Right lobe of liver (tissue), 6 donors: ENCODE measurements around the gene NR1I3. TPM values are rescaled to one million over a fixed set of nuclear protein-coding genes. Genes with fewer than 3 reads are reported as not detected.
"Not testable (repeated sequence)": the region's sequence is repeated elsewhere in the genome, so short reads cannot be mapped to it uniquely, and the experiment has no call there.

Experiments
- ATAC-seq, 4 donors: fragments of 200-7000 bp; cut with Tn5 transposase; one replicate each; pipeline ENCODE4 v1.9.1; 2020; ENCODE audit warnings: mild to moderate bottlenecking in 4 of 4, moderate library complexity in 4 of 4
- DNase-seq, 3 donors: peaks; one replicate each; pipeline ENCODE4 v3.0.0-alpha.2; 2020
- H3K27ac ChIP-seq, 3 donors: fragments of 200-600 bp; one replicate each; pipeline ENCODE4 v1.8.0; 2022
- H3K27me3 ChIP-seq, 2 donors: fragments of 200-600 bp; one replicate each; pipeline ENCODE4 v1.8.0; 2022
- H3K36me3 ChIP-seq, 4 donors: fragments of 200-600 bp; sonication (generic) in 1 of 4; one replicate each; pipeline versions ENCODE4 v1.5.1 to v1.8.0; 2017 to 2022; ENCODE audit warnings: control low read depth in 1 of 4
- H3K4me1 ChIP-seq, 4 donors: fragments of 200-600 bp; sonication (generic) in 1 of 4; one replicate each; pipeline versions ENCODE4 v1.5.1 to v1.8.0; 2017 to 2022; ENCODE audit warnings: control low read depth in 1 of 4
- H3K4me3 ChIP-seq, 3 donors: fragments of 200-600 bp; one replicate each; pipeline ENCODE4 v1.8.0; 2022
- H3K9me3 ChIP-seq, 4 donors: fragments of 200-600 bp; sonication (generic) in 1 of 4; one replicate each; pipeline versions ENCODE4 v1.5.1 to v1.8.0; 2017 to 2022; ENCODE audit warnings: control low read depth in 1 of 4
- POLR2A ChIP-seq: fragments of 450-650 bp; IDR thresholded peaks from one replicate; pipeline ENCODE4 v1.6.1; 2017; ENCODE audit warnings: antibody characterized with exemption, mild to moderate bottlenecking
- WGBS: methylation state at CpG from one replicate; pipeline ENCODE4 v1.1.6; 2018; ENCODE audit warnings: low coverage, low lambda C conversion rate; ENCODE audit not compliant: insufficient coverage; ENCODE audit errors: missing lambda C conversion rate; 5-methylcytosine and 5-hydroxymethylcytosine counted together
- intact Hi-C, 2 donors: fragments of 100-400 bp; cut with DNase I; formaldehyde crosslinking; loops; one replicate each; pipeline versions ENCODE4 v1.11.2 to v1.14.1; 2022
- total RNA-seq, 6 experiments: library from RNA; depleted of rRNA in 2 of 6; stranded (reverse); fragments of >200 nt in 2 of 6; fragmentation: NEBNext Ultra II Directional in 3 of 6; extraction: Animal tissue kit (Norgen Biotek cat#: 25700) in 3 of 6; gene quantifications; one replicate each; pipeline versions ENCODE4 v1.1.0 to v1.2.4, GENCODE V29; 2016 to 2023
- TF ChIP-seq, protein P1 (sequence below), 4 donors: fragments of 200-600 bp in 3 of 4; fragments of 450-650 bp in 1 of 4; IDR thresholded peaks; one replicate each; pipeline versions ENCODE4 v1.5.1 to v1.8.0; 2016 to 2022; ENCODE audit warnings: antibody characterized with exemption in 4 of 4, mild to moderate bottlenecking in 2 of 4
- donor health status: DM: no; HTN: yes; CAD: no.
- donor health status: DM: no; HTN: no; CAD: no.
- donor health status: DM: no; HTN: no; CAD: no.
- donor health status: DM: no; HTN: yes; CAD: no.
- donor health status: DM: no; HTN: yes; CAD: no.

Gene NR1I3
- total RNA-seq, 6 experiments from 2014 or later, result 24.1 to 169 (median 85.7) TPM

DNA sequence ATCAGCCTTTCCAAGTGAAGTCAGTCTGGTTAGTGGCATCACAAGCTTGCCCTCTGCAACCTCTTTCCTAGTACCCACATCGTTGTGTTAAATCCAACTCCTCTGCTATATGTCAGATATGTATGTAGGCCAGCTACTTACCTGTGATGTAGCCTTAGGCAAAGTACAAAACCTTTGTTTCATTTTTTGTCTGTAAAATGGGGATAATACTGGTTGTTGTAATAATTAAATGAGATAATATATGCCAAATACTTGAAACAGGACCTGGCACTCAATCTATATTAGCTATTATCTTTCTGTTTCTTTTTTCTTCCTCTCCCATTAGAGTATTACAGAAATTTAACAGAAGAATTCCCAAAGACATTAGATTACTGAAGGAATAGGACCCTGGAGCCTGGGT, 21.8 kb upstream of the NR1I3 start:
- Histone ChIP-seq H3K4me1 (peaks cover 0 to 36% (median 0%) of the 10 kb centered on the region in 4 donors), H3K9me3 (no peaks in the 10 kb centered on the region), H3K27me3 (no peaks in the 10 kb centered on the region), H3K27ac (no peak overlapping the region), H3K4me3 (no peak overlapping the region), H3K36me3 (no peaks in the 10 kb centered on the region)
- TF ChIP-seq, protein P1, sequence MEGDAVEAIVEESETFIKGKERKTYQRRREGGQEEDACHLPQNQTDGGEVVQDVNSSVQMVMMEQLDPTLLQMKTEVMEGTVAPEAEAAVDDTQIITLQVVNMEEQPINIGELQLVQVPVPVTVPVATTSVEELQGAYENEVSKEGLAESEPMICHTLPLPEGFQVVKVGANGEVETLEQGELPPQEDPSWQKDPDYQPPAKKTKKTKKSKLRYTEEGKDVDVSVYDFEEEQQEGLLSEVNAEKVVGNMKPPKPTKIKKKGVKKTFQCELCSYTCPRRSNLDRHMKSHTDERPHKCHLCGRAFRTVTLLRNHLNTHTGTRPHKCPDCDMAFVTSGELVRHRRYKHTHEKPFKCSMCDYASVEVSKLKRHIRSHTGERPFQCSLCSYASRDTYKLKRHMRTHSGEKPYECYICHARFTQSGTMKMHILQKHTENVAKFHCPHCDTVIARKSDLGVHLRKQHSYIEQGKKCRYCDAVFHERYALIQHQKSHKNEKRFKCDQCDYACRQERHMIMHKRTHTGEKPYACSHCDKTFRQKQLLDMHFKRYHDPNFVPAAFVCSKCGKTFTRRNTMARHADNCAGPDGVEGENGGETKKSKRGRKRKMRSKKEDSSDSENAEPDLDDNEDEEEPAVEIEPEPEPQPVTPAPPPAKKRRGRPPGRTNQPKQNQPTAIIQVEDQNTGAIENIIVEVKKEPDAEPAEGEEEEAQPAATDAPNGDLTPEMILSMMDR (IDR thresholded peaks at IDR 0.05), result no peak
- TF ChIP-seq POLR2A, result no peak
- DNase-seq (no peak), ATAC-seq (no peak)
- intact Hi-C loops, result no loop called here
- WGBS, result 38% methylated on average over 1 of the region's 1 CpG

- Histone ChIP-seq H3K27me3 (no peaks in the 10 kb centered on the region), H3K4me3 (peak overlapping the region; percentile 56 to 75 (median 64)), H3K9me3 (no peaks in the 10 kb centered on the region), H3K27ac (no peak overlapping the region), H3K36me3 (no peaks in the 10 kb centered on the region), H3K4me1 (peaks cover 0 to 38% (median 0%) of the 10 kb centered on the region in 4 donors)
- intact Hi-C loops, result no loop called here
- DNase-seq, result no peak
- WGBS, result 83% methylated on average over 2 of the region's 6 CpGs
- TF ChIP-seq, protein P1 (IDR thresholded peaks at IDR 0.05), result no peak
- no peak for TF ChIP-seq POLR2A
- ATAC-seq, result no peak
Observed at GRCh38 chr1:161259345-161259702, 21.3 kb upstream of the NR1I3 start.

DNA sequence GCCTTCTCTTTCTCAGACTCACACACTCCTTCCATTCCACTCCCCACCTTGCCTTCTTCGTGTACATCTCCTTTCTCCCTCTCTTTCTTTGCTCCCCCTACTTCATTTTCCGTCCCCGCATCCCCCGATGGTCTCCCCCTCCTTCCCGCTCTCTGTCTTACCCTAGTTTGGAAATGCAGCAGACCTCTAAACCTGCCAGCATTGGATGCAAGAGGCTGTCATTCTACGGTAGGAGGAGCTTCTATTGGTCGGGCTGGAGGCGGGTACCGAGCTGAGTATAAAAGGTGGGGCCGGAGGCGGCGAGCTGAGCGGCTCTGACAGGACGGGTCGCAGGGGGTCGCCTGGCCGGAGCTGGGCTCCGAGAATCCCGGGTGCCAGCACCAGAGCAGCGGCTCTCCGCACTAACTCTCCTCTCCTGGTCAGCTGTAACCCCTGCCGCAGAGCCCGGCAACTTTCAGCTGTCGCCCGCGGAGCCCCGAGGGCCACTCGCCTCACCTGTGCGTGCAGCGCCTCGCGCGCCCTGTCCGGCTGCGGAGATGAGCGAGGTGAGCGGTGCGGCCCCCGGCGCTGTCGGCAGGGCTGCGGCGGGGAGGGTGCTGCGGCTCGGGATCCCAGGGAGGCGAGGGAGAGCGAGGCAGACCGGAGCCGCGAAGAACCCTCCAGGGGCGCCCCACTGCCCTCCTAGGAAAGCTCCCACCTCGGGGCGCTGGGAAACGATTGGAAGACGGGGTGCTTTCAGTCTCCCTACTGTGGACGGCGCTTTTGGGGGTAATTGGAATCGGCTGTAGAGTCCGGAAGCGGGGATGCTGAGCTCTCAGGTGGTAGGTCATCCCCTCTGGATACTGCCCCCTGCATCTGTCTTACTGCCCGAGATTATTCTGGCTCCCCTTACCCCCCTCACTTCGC, 20.7 kb upstream of the NR1I3 start, which contains the start of gene PCP4L1:
Gene PCP4L1 (plus strand): TSS at position 307 of the 906 bp plus-strand sequence. CDS start 230 bp downstream, at position 537.
- peak within 1 kb of the TSS; percentile 56 to 75 (median 64) for H3K4me3 ChIP-seq
- DNase-seq (peak; percentile 78 to 88 (median 84)), ATAC-seq (peak; percentile 95 to 98 (median 98))
- H3K4me1 ChIP-seq, result peaks cover 0 to 38% (median 0%) of the 10 kb centered on the region in 4 donors
- no peaks in the 10 kb centered on the region for H3K27me3 ChIP-seq
- 2% methylated on average over 26 of the region's 62 CpGs for WGBS
- no peaks in the 10 kb centered on the region for H3K36me3 ChIP-seq
- H3K27ac ChIP-seq, result peak within 1 kb of the TSS in 1 of 3 donors; percentile 44
- peak; percentile 68 for TF ChIP-seq POLR2A
- TF ChIP-seq, protein P1 (IDR thresholded peaks at IDR 0.05), result no peak
- H3K9me3 ChIP-seq, result no peaks in the 10 kb centered on the region
- intact Hi-C loops, result no loop called here

DNA sequence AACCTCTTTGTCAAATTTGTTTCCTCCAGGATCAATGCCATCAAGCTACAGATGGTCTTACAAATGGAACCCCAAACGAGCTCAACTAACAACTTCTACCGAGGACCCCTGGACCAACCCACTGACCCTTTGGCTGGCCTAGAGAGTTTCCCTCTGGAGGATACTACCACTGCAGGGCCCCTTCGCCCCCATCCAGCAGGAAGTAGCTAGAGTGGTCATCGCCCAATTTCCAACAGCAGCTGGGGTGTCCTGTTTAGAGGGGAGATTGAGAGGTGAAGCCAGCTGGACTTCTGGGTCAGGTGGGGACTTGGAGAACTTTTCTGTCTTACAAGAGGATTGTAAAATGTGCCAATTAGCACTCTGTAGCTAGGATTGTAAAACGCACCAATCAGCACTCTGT, 19.1 kb upstream of the NR1I3 start:
- 100% methylated on average over 3 of the region's 5 CpGs for WGBS
- Histone ChIP-seq H3K27ac (peak overlapping the region in 1 of 3 donors; percentile 76), H3K4me1 (peaks cover 0 to 38% (median 0%) of the 10 kb centered on the region in 4 donors)
- H3K27me3 ChIP-seq, H3K36me3 ChIP-seq, intact Hi-C loops, H3K9me3 ChIP-seq, ATAC-seq, H3K4me3 ChIP-seq, DNase-seq: not testable (repeated sequence)

- ATAC-seq, DNase-seq, H3K36me3 ChIP-seq, intact Hi-C loops, H3K9me3 ChIP-seq, H3K27me3 ChIP-seq: not testable (repeated sequence)
- Histone ChIP-seq H3K4me3 (peak overlapping the region in 1 of 3 donors; percentile 4), H3K4me1 (peaks cover 0 to 32% (median 0%) of the 10 kb centered on the region in 4 donors), H3K27ac (peak overlapping the region in 2 of 3 donors; percentile 75 to 76)
- WGBS, result 28% methylated on average over 4 of the region's 4 CpGs
Observed at GRCh38 chr1:161255955-161256520, 18.0 kb upstream of the NR1I3 start.

- intact Hi-C loops, H3K27me3 ChIP-seq, H3K9me3 ChIP-seq, H3K36me3 ChIP-seq: not testable (repeated sequence)
- Histone ChIP-seq H3K4me1 (peaks cover 0 to 24% (median 0%) of the 10 kb centered on the region in 4 donors), H3K27ac (peak overlapping the region in 2 of 3 donors; percentile 75 to 76), H3K4me3 (peak overlapping the region in 1 of 3 donors; percentile 16)
- DNase-seq, result peak in 1 of 3 donors; percentile 76
- 39% methylated on average over 5 of the region's 5 CpGs for WGBS
- peak in 1 of 4 donors; percentile 6 for ATAC-seq
Observed at GRCh38 chr1:161255302-161255701, 17.3 kb upstream of the NR1I3 start.
